SK-N-SH (cell line): ENCODE data around the gene MOB1B. TPM values are rescaled to one million over a fixed set of nuclear protein-coding genes. Genes with fewer than 3 reads are reported as not detected.
"Not testable (repeated sequence)": the region's sequence is repeated elsewhere in the genome, so short reads cannot be mapped to it uniquely, and the experiment has no call there.

Experiments used
- CTCF ChIA-PET: fragments of 300-600, 350-600 bp; formaldehyde crosslinking; extraction: SDS; loops from one replicate; lab custom pipeline; 2021; lab: Yijun Ruan, JAX
- POLR2A ChIA-PET: fragments of 350-600 bp; sonication (Branson Sonifier 250); formaldehyde crosslinking; extraction: SDS; loops from one replicate; lab custom pipeline; 2020; ENCODE audit warnings: antibody characterized with exemption, inconsistent platforms; lab: Yijun Ruan, JAX
- DNase-seq: peaks from one replicate; pipeline ENCODE4 v3.0.0; 2012
- H2AFZ ChIP-seq: fragments of 200-600 bp; sonication (generic); 2 replicates; pipeline ENCODE4 v1.8.1; 2016; ENCODE audit warnings: antibody characterized with exemption, mild to moderate bottlenecking, low read depth
- H3F3A ChIP-seq: fragments of 200-600 bp; sonication (generic); replicated peaks from 2 replicates; pipeline ENCODE3; 2016; ENCODE audit warnings: antibody characterized with exemption, mild to moderate bottlenecking; ENCODE audit not compliant: insufficient read depth
- H3K27ac ChIP-seq, 2 experiments: fragments of 200-500 bp in 1 of 2; fragments of 200-600 bp in 1 of 2; sonication (Bioruptor generic) in 1 of 2; sonication (generic), shearing (Covaris generic) in 1 of 2; 2 replicates each; pipeline versions ENCODE4 v1.5.1 to v1.6.1; 2014 to 2016; ENCODE audit warnings: low read depth in 2 of 2, inconsistent platforms in 1 of 2, low read length in 1 of 2, mild to moderate bottlenecking in 1 of 2, mixed read lengths in 1 of 2
- H3K27me3 ChIP-seq: fragments of 200-600 bp; sonication (generic), shearing (Covaris generic); 2 replicates; pipeline ENCODE4 v1.6.1; 2016; ENCODE audit warnings: mixed run types; ENCODE audit not compliant: insufficient read depth
- H3K36me3 ChIP-seq, 2 experiments: fragments of 200-500 bp in 1 of 2; fragments of 200-600 bp in 1 of 2; sonication (Bioruptor generic) in 1 of 2; sonication (generic) in 1 of 2; replicated peaks in 1 of 2; 2 replicates each; pipeline versions ENCODE3 to v1.5.1; 2014 to 2016; ENCODE audit warnings: low read length in 1 of 2, mild to moderate bottlenecking in 1 of 2; ENCODE audit not compliant: insufficient read depth in 2 of 2, control insufficient read depth in 1 of 2
- H3K4me1 ChIP-seq, 2 experiments: fragments of 200-500 bp in 1 of 2; fragments of 200-600 bp in 1 of 2; sonication (Bioruptor generic) in 1 of 2; sonication (generic), shearing (Covaris generic) in 1 of 2; 2 replicates each; pipeline versions ENCODE4 v1.5.1 to v1.6.1; 2014 to 2016; ENCODE audit warnings: low read depth in 1 of 2, low read length in 1 of 2, mixed run types in 1 of 2; ENCODE audit not compliant: insufficient read depth in 2 of 2, control insufficient read depth in 1 of 2
- H3K4me2 ChIP-seq: fragments of 200-600 bp; sonication (generic), shearing (Covaris generic); 2 replicates; pipeline ENCODE4 v1.6.1; 2017; ENCODE audit warnings: mixed run types
- H3K4me3 ChIP-seq, 2 experiments: fragments of 200-500 bp in 1 of 2; fragments of 200-600 bp in 1 of 2; sonication (Bioruptor generic) in 1 of 2; sonication (generic), shearing (Covaris generic) in 1 of 2; 2 replicates each; pipeline versions ENCODE4 v1.5.1 to v1.8.1; 2014 to 2016; ENCODE audit warnings: low read depth in 2 of 2, inconsistent platforms in 1 of 2, low read length in 1 of 2, mild to moderate bottlenecking in 1 of 2, mixed read lengths in 1 of 2, moderate library complexity in 1 of 2
- H3K79me2 ChIP-seq: fragments of 200-600 bp; sonication (generic); 2 replicates; pipeline ENCODE4 v1.8.1; 2017; ENCODE audit warnings: mild to moderate bottlenecking; ENCODE audit not compliant: insufficient read depth
- H3K9ac ChIP-seq: fragments of 200-600 bp; sonication (generic); 2 replicates; pipeline ENCODE4 v1.6.1; 2017; ENCODE audit warnings: mixed run types
- H3K9me2 ChIP-seq: fragments of 200-600 bp; sonication (generic); 2 replicates; pipeline ENCODE4 v1.6.1; 2017; ENCODE audit warnings: mixed run types
- H3K9me3 ChIP-seq: fragments of 200-600 bp; sonication (generic); 2 replicates; pipeline ENCODE4 v1.6.1; 2017; ENCODE audit warnings: mixed run types, mild to moderate bottlenecking, moderate library complexity
- H4K20me1 ChIP-seq: fragments of 200-600 bp; sonication (generic); 2 replicates; pipeline ENCODE4 v1.6.1; 2017; ENCODE audit warnings: mild to moderate bottlenecking, mixed run types; ENCODE audit not compliant: insufficient read depth
- CTCF ChIP-seq: fragments of 200-600 bp; sonication (generic); IDR thresholded peaks from 2 replicates; pipeline ENCODE4 v1.6.1; 2017; ENCODE audit warnings: antibody characterized with exemption, mild to moderate bottlenecking, moderate library complexity
- EZH2phosphoT487 ChIP-seq: fragments of 200-600 bp; sonication (generic); IDR thresholded peaks from 2 replicates; pipeline ENCODE4 v1.6.1; 2017; ENCODE audit warnings: low read depth, mixed run types, mild to moderate bottlenecking, antibody characterized with exemption, moderate library complexity, borderline replicate concordance
- GABPA ChIP-seq: IDR thresholded peaks from 2 replicates; pipeline ENCODE4 v1.4.0; 2012; ENCODE audit warnings: low read depth, mild to moderate bottlenecking
- IRF3 ChIP-seq: fragments of 150-350 bp; IDR thresholded peaks from 2 replicates; pipeline ENCODE4 v1.6.1; 2016; ENCODE audit warnings: mild to moderate bottlenecking, low read depth, low read length
- JUND ChIP-seq: IDR thresholded peaks from 2 replicates; pipeline ENCODE4 v1.4.0; 2012
- RAD21 ChIP-seq: IDR thresholded peaks from 2 replicates; pipeline ENCODE4 v1.6.1; 2012; ENCODE audit warnings: mild to moderate bottlenecking, low read length
- RXRA ChIP-seq: IDR thresholded peaks from 2 replicates; pipeline ENCODE4 v1.4.0; 2012; ENCODE audit warnings: low read depth, mild to moderate bottlenecking, borderline replicate concordance
- SIN3A ChIP-seq: IDR thresholded peaks from 2 replicates; pipeline ENCODE4 v1.6.1; 2012; ENCODE audit warnings: low read depth, mild to moderate bottlenecking, low read length, moderate library complexity, borderline replicate concordance
- TCF12 ChIP-seq: IDR thresholded peaks from 2 replicates; pipeline ENCODE4 v1.4.0; 2012
- TEAD4 ChIP-seq: IDR thresholded peaks from 2 replicates; pipeline ENCODE4 v1.4.0; 2012; ENCODE audit warnings: mild to moderate bottlenecking, borderline replicate concordance; ENCODE audit not compliant: insufficient read depth
- USF1 ChIP-seq: IDR thresholded peaks from 2 replicates; pipeline ENCODE4 v1.4.0; 2012; ENCODE audit warnings: low read depth, borderline replicate concordance
- WGBS: methylation state at CpG from one replicate; pipeline ENCODE4 v1.1.6; 2017; ENCODE audit warnings: low lambda C conversion rate; 5-methylcytosine and 5-hydroxymethylcytosine counted together
- polyA plus RNA-seq, 3 experiments: library from polyadenylated mRNA; depleted of rRNA; stranded (reverse); fragments of >200 nt; gene quantifications; 2 replicates each; pipeline ENCODE4 v1.2.3, GENCODE V29; 2012

The MOB1B gene
- polyA plus RNA-seq, 1 of the 3 experiments (the other 2 are of a cell fraction): 2.9 TPM

- Histone ChIP-seq H3K9ac (no peak overlapping the region), H3K9me2 (no peaks in the 10 kb centered on the region), H3K79me2 (no peaks in the 10 kb centered on the region), H4K20me1 (no peaks in the 10 kb centered on the region), H3K36me3 (no peaks in the 10 kb centered on the region), H3K4me3 (no peak overlapping the region), H3K27me3 (no peaks in the 10 kb centered on the region), H3K9me3 (no peaks in the 10 kb centered on the region), H2AFZ (no peak overlapping the region), H3K4me1 (no peaks in the 10 kb centered on the region), H3K27ac (no peak overlapping the region), H3F3A (peaks cover 1% of the 10 kb centered on the region), H3K4me2 (no peak overlapping the region)
- DNase-seq: no peak
- no peak for TF ChIP-seq GABPA
- no peak for TF ChIP-seq TCF12
- TF ChIP-seq SIN3A: no peak
- TF ChIP-seq USF1: no peak
- TF ChIP-seq EZH2phosphoT487: no peak
- TF ChIP-seq JUND: no peak
- no peak for TF ChIP-seq RAD21
- no peak for TF ChIP-seq TEAD4
- no peak for TF ChIP-seq IRF3
- no peak for TF ChIP-seq RXRA
- no peak for TF ChIP-seq CTCF
- POLR2A ChIA-PET: interaction anchor here (0.6 kb wide), 1 partner anchor 16 kb away, joined by 3 read pairs; no protein-coding TSS in a partner anchor
- 72% methylated on average over 5 of the region's 5 CpGs for WGBS
- CTCF ChIA-PET: interaction anchor here (1.5 kb wide), 1 partner anchor 15 kb away, joined by 3 read pairs; no protein-coding TSS in a partner anchor
Observed at GRCh38 chr4:70895811-70896491, 6.2 kb upstream of the MOB1B start.

- H3K9me2 ChIP-seq, H3K27ac ChIP-seq, H2AFZ ChIP-seq, H3K9me3 ChIP-seq, H3K9ac ChIP-seq, H3K4me3 ChIP-seq, H3K4me2 ChIP-seq, H4K20me1 ChIP-seq, H3K36me3 ChIP-seq, DNase-seq, POLR2A ChIA-PET, CTCF ChIA-PET, H3K27me3 ChIP-seq, H3K4me1 ChIP-seq: not testable (repeated sequence)
- peaks cover 13% of the 10 kb centered on the region for H3F3A ChIP-seq
- 91% methylated on average over 6 of the region's 6 CpGs for WGBS
- H3K79me2 ChIP-seq: peaks cover 18% of the 10 kb centered on the region
Observed at GRCh38 chr4:70898581-70898980, 3.6 kb upstream of the MOB1B start.
